HG03196 (cell line): ENCODE data around the gene CCDC69.
A peak's percentile ranks its signal among the peaks of the same experiment; 100 is the strongest.
"Not testable (repeated sequence)": the region's sequence is repeated elsewhere in the genome, so short reads cannot be mapped to it uniquely, and the experiment has no call there.

Experiments
- ATAC-seq: cut with Tn5 transposase; IDR thresholded peaks from one replicate; pipeline ENCODE4 v1.9.1; 2021; ENCODE audit not compliant: unreplicated experiment

The CCDC69 gene

DNA sequence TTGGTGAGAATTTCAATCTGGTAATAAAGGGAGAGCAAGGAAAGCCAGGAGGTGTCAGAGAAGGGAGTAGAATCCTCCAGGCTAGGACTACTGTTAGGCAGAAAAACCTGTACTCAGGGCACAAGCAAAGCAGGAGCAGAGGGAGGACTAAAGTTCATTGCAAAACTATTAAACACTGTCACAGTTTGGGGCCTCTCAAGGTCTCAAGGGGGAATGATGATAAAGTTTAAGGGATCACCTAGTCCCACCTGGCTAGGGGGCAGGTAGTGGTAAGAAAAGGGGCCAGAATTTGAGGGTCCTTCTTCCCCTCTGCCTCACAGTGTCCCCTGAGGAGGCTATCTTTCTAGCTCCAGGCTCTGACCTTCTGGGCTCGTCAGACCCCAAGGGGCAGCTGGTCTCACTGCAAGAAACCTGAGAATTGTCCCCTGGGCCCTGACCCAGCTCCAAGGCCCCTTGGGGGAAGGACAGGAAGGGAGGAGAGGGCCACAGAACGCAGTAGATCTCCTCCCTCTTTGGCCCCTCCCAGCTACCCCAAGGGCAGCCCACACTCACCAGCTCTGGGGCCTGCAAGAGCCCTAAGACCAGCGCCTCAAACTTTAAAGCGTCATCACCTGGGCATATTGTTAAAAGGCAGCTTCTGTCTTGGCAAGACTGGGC is 974 bp downstream of the CCDC69 start:
- peak; percentile 58 for ATAC-seq

DNA sequence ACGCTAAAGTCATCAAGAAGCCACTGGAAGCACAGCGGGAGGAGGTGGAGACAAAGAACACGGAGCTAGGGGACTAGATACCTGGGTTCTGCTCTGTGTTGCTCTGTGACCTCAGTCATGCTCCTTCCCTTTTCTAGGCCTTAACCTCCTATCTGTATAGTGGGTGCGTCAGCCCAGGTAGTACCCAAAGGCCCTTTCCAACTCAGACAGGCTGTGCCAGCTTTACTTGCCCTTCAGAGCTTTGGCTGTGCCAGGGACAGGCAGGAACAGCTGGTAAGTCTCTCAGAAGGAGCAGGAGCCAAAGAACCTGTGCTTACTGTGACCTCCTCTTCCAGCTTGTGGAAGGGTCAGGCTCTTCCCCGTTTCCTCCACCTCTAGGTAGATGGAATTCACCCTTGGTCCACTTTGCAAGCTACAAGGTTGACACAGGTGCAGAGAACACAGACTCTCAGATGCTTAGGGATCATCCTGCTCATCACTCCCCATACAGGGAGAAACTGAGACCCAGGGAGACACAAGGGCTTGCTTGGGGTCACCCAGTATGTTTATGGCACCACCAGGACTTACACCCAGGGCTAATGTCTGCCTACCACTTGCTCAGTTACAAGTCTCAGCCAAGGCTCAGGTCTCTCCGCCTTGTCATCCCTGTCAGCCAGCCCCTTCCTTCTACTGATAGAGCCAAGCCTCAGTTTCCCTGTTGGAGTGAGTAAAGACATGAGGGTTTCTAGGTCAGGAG is 1.7 kb downstream of the CCDC69 start:
- no peak for ATAC-seq

DNA sequence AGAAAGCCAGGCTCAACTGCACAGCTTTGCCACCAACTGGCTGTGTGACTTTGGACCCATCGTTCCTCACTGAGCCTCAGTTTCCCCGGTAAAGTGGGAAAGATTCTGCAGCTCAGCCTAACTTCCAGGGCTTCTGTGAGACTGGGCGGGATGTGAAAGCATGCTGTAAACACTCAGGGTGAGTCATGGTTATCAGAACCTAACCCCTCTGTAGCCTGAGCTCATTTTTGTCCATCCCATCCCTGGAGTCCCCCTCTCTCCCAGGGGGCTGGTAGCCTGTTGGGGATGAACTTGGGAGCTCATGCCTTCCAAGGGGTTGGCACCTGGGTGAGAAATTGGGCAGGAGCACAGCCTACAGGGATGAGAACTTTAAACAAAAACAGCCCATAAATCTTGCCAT is 2.3 kb downstream of the CCDC69 start:
- no peak for ATAC-seq

DNA sequence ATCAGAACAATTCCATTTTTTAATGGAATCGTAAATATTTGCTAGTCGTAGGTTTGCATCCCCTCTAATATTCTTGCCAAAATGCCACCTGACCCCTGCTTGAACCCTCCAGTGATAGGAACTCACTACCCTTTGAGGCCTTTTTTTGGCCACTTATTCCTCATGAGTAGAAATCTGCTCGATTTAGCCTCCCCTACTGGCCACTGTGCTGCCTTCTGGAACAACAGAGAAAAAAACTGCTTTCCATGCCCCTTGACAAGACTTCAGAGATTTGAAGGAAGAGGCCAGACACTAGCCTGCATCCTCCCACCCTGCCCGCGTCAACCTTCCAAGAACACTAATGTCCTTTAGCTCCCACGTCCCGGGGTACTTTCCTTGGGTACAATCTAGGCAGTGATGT is 4.1 kb downstream of the CCDC69 start:
- no peak for ATAC-seq

DNA sequence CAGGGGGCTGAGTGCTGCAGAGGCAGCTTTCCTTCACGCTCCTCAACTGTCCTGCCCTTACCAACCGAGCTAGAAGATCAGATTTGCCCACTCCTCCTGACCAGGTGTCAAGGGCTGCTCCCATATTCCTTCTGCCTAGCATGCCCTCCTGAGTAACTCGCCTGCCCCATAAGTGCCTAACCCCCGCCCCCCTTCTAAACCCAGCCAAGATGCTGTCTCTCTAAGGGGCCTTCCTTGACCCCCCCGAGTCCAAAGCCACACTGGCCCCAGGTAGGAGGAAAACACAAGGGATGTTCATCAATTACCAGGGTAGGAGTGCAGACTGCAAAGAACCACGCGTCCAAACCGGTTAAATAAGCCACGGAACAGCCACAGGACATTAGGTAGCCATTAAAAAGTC is 4.8 kb downstream of the CCDC69 start:
- ATAC-seq = no peak

DNA sequence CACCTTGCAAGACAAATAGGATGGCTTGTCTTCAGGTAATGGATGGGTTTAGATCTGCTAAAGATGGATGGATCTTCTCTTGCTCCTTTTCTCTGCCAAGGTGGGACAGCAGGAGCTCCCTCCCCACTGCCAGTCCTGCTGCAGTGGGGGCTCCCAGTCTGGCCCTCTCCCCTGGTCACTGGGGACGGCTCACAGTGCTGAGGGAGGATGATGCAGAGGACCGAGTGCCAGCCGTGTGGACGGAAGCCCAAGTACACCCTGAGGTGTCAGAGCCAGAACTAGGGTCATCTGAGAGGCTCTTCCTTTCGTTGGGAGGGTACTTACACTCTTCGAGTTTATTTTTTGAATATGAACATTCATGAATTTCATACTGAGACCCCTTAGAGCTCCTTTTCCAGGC is 5.7 kb downstream of the CCDC69 start:
- no peak for ATAC-seq

DNA sequence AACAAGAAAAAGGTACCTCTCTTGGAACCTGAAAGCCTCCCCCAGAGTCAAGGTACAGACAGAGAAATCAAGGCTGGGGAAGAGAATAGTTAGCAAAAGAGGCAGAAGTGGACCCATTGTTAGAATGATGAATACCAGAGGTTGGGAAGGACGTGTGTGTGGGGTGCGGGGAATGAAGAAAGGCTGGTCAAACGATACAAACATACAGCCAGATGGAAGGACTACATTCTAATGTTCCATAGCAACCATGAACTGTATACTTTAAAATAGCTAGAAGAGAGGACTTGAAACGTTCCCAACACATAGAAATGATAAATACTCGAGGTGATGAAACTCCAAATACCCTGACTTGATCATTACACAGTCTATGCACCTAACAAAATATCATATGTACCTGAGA is 7.1 kb downstream of the CCDC69 start:
- ATAC-seq = no peak

DNA sequence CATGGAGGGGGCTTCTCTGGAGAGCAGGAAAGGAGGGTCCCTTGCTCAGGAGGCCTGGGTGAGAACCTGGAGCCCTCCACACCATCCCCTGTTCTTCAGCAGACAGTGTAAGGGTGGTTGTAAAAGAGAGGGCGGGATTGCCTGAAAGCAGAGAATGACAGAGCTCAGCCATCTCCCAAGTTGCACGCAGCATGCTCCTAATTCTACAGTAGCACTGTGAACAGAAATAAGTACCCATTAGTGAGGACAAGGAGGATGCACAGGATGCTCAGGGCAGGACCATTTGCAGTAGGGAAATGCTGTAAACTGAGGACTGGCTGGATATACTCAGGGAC is 8.4 kb downstream of the CCDC69 start:
- ATAC-seq = no peak

DNA sequence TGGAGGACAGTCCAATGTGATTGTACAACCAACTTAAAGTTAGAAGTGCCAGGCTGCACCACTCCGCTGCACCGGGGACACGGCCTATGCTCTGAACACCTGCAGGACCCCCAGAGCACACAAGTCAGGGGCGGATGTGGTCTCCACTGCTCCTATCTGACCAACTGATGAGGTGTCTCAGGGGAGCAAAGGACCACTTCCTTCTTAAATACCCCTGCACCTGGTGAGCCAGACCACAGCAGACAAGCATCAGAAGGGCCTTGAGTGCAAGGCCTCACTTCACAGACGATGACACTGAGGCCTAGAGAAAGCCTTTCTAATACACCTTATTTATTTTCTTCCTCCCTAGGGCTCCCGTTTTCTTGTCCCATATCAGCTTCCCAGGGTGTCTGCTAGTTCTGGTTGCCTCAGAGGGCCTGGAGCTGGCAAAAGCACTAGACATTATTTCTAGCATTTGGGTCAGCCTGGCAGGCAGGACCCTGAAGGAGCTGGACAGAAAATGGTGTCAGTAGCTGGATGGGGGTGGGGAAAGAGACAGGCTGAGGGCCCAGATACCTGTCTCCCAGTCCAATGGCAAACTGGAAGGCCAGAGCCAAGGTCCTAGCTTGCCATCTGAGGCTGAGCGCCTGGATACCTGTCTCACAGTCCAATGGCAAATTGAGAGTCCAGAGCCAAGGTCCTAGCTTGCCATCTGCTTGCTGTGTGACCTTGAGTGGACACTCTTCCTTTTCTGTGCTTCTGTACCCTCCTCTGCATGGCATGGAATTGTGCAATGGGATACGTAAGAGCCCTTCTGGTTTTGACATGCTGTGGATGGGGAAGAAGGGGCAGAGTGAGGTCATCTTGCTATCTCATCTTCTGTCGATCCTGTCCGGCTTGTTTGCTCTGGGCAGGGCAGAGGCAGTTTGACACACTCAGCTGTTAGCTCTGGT is 9.0 kb downstream of the CCDC69 start:
- peak; percentile 56 for ATAC-seq

DNA sequence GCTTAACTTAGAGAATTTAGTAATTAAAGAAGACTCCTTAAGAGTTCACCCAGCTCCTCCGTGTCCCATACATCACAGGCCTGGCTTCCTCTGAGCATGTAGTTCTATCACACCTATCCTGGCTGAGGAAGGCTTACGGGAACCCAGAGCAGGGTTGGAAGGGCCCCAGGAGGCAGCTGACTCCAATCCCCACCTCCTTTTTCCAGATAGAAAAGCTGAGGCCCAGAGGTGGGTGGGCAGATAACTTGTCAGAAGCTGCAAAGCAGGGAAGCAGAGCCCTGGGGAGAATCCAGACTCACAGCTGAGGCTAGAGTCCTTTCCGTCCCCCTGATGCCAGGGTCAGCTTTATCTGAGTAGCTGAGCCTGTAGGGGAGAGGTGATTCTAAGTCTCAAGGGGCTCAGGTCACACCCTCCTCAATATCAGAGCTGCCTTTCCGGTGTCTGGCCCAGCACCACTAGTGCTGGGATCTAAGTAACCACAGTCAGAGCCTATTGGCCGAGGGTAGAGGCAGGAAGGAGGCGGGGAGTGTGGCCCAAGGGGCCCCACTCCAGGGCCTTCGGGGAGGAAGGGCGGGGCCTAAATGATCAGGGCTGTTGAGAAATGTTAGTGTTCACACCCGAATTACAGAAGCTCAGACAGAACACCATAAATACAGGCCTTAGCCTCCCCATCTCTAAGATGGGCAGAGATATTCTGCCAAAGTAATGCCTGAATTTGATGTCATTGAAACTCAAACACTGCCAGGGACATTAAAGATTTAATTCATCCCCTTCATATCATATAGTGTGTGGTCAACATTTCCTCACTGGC is 9.9 kb downstream of the CCDC69 start:
- peak; percentile 82 for ATAC-seq

DNA sequence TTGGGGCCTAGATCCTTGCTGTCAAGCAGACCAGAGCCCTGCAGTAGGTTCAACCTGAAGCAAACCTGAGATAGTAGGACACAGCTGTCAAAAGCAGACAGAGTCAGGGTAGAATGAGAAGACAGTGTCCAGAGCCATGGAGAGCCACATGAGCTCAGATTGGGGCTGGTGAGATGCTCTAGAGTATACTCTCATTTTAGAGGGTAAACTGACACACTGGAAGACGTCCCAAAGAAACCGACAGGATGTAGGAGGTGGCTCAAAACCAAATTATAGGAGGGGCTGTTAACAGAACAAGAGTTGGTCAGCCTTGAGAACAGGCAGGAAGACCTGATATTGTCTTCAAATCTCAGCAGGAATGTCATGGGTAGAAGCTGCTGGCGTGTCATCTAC is 11.5 kb downstream of the CCDC69 start:
- no peak for ATAC-seq

DNA sequence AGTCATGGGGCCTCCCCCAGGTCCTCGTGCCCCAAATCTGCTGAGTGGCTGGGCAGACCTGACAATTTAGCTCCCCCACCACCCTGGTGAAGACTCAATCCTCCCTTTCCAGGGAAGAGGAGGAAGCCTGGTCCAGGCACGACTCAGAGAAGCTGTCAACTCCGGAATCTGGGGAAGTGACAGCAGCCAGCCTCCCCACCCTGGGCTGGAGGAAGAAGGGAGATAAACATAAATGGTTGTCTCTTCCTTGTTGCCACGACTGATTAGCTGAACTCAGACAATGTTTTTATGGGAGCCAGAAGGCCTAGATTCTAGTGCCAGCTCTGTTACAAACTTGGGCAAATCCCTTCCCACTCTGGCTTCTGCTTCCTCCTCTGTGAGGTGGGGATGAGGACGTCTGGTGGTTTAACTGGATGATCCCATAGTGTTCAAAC is 15.4 kb downstream of the CCDC69 start:
- ATAC-seq = no peak

DNA sequence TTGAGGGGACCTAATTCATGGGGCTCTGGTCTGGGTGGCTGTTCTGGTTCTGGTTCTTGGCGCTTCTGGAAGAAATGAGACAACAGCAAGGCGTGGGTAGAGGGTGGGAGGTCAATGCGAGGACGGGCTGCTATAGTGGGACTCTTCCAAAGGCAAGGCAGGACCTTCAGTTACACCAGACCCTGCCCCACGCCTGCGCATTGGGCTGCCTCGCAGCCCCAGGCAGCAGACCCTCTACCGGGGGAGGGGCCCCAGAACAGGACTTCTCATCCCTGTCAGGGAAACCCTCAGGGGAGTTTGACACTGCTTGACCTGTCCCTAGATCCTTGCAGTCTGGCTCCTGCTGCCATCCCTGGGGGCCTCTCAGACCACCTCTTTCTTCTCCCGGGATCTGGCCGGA is 18.5 kb downstream of the CCDC69 start:
- no peak for ATAC-seq

DNA sequence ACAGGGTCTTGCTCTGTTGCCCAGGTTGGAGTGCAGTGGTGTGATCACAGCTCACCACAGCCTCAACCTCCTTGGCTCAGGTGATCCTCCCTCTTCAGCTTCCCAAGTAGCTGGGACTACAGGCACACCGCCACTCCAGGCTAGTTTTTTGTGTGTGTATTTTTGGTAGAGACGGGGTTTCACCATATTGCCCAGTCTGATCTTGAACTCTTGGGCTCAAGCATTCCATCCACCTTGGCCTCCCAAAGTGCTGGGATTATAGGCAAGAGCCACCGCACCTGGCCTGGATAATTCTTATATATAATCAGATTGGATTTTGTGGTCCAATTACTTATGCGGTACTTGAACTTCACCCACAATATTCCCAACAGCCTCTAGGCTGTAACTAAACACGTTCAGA is 19.8 kb downstream of the CCDC69 start:
- ATAC-seq = no peak

DNA sequence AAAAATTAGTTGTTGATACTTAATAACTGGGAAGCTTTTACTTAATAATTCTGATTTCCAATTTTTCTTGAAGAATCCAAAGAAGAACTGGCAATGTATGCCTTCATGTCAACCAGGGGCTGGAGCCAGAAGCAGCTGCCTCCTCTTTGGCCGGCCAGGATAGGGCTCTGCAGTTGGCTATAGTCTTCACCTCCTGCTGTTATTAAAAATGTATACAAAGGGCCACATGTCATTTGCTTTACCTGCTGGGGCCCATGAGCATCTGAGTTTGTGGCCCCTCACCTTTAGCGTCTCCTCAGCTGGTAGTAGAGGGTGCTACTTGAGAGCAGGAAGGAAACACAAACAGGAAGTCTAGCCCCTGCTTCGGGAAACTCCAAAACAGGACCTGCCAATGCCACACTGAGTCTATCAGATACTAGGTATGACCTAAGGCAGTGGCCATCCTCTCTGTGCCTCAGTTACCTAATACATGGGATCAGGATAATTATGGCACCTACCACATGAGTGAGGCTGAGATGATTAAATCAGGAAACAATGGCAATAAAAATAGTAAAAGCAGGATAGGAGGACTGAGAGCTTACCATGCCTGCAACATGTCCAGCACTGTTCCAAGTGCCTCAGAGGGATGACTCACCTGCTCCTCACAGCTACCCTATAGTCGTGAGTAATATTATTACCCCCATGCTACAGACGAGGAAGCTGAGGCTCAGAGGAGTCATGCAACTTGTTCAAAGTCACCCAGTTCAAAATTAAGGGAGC is 21.3 kb downstream of the CCDC69 start:
- ATAC-seq = no peak

DNA sequence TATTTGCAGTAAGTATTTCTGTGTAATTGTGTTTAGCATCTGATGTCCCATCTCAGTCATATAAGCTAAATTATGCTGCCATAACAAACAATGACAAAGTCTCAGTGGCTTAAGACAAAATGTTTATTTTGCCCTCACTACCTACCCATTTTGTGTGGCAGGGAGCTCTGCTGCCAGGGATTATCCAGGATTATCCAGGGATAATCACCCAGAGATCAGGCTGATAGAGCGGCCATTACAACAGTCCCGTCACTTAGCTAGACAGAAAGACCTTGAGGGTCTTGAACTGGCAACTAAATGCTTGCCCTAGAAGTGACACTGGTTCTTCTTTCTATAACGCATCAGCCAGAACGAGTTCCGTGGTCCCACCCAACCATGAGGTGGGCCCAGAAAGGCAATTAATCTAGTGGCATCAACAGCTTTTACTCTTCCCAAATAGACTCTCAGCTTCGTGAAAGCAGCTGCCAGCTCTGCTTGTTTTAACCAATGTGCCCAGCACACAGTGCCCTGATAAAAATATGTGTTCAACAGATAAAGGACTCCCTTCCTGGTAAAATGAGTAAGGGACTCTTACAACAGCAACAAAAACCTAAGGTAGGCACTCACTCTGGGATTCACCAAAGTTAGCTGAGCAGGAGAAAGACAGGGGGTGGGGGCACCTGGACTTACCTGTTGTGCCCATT is 22.8 kb downstream of the CCDC69 start:
- ATAC-seq = no peak

DNA sequence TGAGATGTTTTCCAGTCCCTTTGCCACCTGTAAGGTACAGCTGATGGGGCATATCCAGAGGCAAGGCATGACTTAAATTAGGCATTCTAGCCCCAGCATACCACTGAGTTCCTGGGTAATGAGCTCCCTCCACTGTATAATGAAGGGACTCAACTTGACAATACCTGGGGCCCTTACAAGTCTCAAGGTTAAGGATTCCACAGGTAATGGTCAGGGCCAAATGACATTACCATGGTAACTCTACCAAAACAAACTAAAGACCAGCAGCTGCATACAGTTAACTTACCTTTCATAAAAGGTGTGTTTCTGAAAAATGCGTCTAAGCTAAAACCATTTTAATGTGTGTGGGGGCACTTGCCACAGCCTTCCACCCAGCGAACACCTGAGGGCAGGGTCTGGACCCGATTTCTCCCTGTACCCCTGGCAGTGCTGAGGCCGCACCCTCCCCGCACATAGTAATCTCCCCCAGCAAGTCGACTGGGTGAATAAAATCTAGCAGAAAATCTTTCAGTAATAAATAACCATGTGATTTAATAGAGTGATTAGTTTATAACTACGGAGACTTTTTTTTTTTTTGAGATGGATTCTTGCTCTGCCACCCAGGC is 24.2 kb downstream of the CCDC69 start:
- ATAC-seq = no peak

DNA sequence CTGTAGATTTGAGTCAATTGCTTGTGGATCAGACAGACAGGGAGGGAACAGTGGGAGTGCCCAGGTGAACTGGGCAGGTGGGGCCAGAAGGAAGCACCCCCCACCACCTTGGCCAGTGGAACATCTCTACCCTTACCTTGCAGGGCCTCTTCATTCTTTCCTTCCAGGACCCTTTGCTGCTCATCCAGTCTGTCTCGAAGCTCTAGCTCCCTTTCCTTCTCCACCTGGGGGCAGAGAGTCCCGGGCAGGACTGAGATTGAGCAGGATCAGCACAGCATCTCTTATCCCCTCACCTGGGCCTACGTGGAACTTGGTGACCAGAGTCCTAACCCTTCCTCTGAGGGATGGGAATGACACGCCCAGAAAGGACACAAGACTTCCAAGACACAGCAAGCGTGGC is 25.0 kb downstream of the CCDC69 start:
- ATAC-seq = no peak

DNA sequence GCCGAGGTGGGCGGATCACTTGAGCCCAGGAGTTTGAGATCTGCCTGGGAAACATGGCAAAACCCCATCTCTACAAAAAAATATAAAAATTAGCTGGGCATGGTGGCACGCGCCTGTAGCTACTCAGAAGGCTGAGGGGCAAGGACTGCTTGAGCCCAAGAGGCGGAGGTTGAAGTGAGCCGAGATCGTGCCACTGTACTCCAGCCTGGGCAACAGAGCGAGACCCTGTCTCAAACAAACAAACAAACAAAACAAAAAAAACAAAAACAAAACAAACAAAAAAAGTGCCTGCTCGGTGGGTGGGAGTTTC is 26.6 kb downstream of the CCDC69 start:
- not testable (repeated sequence) for ATAC-seq
